GM19468 (cell line): ENCODE data around the gene SLC25A44.
"Not testable (repeated sequence)": the region's sequence is repeated elsewhere in the genome, so short reads cannot be mapped to it uniquely, and the experiment has no call there.

ENCODE experiments used
- ATAC-seq: cut with Tn5 transposase; IDR thresholded peaks from one replicate; pipeline ENCODE4 v1.9.1; 2021; ENCODE audit warnings: mild to moderate bottlenecking, moderate library complexity, moderate number of reproducible peaks; ENCODE audit not compliant: unreplicated experiment; ENCODE audit errors: extremely low read depth

Gene SLC25A44

DNA sequence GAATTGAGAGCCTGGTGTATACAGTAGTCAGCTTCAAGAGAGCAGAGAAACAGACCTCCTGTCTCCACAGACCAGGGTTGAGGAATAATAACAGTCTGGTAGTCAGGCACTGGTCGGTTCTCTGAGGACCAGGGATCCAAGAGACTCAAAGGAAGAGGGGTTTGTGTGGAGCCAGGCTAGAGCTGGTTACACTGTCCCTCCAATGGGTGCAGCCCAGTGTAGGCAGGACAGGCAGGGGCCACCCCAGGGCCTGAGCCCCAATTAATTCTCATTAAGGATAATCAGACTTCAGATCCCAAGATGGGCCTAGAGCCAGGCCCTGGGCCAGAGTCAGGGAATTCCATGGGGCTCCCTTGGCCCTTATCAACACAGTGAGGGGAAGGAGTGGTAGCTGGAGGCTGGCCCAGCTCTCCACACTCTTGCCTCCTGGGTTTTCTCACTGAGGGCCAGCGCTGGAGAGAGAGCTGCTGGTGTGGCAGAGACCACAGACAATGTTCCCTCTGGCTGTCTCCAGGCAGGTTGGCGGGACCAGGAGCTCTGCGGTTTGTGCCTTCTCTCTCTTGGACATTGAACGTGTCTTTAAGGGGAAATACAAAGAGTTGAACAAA, 31.4 kb upstream of the SLC25A44 start:
- ATAC-seq: no peak

DNA sequence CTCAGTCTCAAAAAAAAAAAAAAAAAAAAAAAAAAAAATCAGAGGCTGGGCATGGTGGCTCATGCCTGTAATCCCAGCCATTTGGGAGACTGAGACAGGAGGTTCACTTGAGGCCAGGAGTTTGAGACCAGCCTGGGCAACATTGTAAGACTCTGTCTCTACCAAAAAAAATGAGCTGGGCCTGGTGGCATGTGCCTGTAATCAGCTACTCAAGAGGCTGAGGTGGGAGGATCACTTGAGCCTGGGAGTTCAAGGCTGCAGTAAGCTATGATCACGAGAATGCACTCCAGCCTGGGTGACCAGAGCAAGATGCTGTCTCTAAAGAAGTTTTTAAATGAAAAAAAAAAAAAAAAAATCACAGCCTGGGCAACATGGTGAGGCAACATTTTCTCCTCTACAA, 30.2 kb upstream of the SLC25A44 start:
- no peak for ATAC-seq

DNA sequence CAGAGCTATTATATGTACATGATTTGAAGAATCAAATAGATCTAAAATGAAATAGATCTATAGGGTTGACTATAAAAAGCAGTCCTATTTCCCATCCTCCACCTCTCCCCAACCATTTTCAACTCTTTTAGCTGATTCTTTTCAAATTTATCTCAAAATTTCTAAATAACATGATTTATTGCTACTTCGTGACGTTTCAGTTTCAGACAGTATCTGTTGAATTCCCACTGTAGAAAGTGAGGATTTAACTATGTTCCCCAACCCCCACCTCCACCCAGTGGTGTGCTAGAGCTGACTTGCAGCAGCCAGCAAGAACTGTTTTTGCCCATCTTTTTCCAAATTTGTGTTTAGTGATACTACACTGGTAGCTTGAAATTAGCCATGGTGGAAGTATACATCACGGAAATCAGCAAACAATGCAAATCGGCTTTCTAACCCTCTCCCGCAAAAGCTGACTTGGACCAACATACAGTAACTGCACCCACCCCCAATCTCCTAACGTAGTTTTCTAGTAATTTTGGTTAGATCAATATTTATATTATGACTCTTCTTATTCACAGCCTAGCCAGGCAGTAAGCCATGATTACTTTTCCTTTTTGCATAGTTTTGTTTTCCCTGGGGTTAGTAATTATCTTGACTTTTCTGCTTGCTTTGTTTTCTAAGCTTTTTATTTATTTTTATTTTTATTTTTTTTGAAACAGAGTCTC, 29.6 kb upstream of the SLC25A44 start:
- no peak for ATAC-seq

DNA sequence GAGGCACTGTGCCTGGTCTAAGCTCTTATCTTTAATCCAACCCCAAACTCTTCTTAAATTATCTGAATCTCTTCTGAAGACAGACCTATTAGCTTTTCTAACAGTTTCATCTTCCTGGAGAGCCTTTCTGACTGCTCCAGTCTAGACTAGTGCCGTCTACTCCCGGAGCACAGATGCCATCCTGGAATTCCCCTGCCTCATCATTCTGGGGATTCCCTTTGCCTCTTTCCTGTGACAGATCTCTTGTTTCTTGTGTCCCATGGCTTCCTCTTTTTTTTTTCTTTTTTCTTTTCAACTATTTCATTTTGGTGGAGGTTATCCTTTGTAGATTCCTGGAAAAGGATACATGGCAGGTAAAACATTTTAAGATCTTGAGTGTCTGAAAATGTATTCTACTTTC, 28.8 kb upstream of the SLC25A44 start:
- no peak for ATAC-seq

DNA sequence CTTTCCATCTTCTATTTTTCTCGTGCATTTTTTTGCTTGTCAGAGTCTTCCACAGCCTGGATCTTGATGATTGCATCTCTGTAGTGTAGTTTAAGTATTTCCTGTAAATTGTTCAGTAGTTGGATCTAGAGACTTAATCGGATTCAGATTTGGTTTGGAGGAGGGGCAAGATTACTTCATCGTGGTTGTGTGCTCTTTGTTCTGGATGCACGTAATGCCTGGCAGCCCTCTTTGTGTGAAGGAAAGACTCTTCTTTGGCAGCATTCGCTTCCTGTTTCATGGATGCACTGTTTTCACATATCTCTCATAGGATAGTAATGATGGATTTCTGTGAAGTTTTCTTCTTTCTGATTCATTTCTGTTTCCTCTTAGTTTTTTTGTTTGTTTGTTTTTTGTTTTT, 26.4 kb upstream of the SLC25A44 start:
- no peak for ATAC-seq

DNA sequence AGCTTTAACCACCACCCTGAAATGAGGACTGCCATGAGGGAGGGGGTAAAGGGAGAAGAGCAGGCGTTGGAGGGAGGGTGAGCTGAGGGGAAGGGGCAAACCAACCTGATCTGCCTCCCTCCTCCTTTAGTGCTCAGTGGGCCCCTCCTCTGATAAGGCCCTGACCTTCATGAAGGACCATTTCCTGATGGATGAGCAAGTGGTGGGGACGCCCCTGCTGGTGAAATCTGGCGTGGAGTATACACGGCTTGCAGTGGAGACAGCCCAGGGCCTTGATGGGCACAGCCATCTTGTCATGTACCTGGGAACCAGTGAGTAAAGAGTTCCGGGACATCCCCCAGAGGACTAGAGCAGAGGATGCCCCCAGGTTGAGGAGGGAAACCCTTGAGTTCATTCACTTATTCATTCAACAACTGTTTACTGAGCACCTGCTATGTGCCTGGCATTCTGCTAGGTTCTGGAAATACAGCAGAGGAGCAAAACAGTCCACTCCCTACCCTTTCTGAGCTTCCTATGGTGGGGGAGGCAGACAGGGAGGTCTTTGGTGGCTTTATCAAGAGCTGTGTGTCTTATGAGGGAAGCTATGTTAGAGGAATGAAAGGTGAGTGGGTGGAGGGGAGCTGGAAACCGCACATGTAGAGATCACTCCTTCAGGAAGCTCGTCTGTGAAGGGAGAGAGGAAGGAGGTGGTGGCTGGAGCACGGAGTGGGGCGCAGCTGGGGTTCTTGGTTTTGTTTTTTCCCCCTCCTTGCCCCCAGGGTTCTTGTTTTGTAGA, 21.0 kb upstream of the SLC25A44 start:
- no peak for ATAC-seq

DNA sequence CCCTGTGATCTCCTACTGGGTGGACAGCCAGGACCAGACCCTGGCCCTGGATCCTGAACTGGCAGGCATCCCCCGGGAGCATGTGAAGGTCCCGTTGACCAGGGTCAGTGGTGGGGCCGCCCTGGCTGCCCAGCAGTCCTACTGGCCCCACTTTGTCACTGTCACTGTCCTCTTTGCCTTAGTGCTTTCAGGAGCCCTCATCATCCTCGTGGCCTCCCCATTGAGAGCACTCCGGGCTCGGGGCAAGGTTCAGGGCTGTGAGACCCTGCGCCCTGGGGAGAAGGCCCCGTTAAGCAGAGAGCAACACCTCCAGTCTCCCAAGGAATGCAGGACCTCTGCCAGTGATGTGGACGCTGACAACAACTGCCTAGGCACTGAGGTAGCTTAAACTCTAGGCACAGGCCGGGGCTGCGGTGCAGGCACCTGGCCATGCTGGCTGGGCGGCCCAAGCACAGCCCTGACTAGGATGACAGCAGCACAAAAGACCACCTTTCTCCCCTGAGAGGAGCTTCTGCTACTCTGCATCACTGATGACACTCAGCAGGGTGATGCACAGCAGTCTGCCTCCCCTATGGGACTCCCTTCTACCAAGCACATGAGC, 17.2 kb upstream of the SLC25A44 start:
- ATAC-seq: no peak

DNA sequence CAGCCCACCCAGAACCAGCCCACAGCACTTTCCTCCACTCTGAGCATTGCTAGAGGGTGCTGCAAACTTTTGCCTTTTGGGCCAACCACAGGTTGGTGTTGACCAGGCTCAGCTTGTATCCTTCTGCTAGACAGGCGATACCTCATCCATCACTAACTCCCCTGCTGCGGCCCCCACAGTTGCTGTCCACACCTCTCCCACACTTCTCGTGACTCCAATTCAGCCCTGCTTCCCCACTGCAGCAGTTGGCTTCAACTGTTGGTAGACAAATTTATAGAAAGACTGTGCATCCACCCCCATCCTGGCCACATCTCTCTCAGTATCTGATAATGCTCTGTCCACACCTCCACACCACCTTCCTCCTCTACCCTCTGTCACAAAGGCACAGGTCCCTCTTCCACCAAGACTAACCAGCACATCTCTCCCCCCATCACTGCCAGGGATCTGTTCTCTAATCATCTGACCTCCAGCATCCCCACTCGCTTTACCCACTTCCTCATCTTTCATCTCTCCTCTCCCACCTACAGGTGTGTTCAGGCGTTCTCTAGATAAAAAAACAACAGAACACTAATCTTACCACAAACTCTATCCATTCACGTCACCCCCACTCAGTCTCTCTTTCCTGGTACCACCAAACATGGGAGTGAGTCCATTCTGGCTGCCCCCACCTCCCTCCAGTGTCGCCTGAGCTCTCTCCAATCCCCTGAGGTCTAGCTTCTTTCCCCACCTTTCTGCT, 15.8 kb upstream of the SLC25A44 start:
- ATAC-seq: no peak

DNA sequence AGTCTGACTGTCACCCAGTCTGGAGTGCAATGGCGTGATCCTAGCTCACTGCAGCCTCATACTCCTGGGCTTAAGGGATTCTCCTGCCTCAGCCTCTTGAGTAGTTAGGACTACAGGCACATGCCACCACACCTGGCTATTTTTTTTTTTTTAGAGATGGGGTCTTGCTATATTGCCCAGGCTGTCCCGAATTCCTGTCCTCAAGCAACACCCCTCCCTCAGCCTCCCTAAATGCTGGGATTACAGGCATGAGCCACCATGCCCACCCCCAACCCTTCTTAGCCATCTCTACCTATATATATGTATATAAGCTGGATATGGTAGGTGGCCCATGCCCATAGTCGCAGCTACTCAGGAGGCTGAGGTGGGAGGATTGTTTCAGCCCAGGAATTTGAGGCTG, 13.4 kb upstream of the SLC25A44 start:
- no peak for ATAC-seq

DNA sequence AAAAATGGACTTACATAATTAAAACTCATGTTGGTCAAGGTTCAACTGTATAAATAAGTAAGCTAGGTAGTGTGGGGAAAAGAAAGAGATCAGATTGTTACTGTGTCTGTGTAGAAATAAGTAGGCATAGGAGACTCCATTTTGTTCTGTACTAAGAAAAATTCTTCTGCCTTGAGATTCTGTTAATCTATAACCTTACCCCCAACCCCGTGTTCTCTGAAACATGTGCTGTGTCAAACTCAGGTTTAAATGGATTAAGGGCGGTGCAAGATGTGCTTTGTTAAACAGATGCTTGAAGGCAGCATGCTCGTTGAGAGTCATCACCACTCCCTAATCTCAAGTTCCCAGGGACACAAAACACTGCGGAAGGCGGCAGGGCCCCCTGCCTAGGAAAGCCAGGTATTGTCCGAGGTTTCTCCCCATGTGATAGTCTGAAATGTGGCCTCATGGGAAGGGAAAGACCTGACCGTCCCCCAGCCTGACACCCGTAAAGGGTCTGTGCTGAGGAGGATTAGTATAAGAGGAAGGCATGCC, 12.4 kb upstream of the SLC25A44 start:
- not testable (repeated sequence) for ATAC-seq

DNA sequence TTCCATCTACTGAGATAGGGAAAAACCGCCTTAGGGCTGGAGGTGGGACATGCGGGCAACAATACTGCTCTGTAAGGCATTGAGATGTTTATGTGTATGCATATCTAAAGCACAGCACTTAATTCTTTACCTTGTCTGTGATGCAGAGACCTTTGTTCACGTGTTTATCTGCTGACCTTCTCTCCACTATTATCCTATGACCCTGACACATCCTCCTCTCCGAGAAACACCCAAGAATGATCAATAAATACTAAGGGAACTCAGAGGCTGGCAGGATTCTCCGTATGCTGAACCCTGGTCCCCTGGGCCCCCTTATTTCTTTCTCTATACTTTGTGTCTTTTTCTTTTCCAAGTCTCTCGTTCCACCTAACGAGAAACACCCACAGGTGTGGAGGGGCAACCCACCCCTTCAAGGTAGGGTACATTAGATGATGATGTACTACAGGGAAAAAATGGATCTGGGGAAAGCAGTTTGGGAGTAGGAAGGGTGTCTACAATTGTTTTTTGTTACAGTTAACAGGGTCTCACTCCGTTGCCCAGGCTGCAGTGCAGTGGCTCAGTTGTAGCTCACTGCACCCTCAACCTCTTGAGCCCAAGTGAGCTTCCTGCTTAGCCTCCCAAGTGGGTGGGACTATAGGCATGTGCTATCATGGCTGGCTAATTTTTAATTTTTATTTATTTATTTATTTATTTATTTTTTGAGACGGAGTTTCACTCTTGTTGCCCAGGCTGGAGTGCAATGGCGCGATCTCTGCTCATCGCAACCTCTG, 11.7 kb upstream of the SLC25A44 start:
- not testable (repeated sequence) for ATAC-seq

DNA sequence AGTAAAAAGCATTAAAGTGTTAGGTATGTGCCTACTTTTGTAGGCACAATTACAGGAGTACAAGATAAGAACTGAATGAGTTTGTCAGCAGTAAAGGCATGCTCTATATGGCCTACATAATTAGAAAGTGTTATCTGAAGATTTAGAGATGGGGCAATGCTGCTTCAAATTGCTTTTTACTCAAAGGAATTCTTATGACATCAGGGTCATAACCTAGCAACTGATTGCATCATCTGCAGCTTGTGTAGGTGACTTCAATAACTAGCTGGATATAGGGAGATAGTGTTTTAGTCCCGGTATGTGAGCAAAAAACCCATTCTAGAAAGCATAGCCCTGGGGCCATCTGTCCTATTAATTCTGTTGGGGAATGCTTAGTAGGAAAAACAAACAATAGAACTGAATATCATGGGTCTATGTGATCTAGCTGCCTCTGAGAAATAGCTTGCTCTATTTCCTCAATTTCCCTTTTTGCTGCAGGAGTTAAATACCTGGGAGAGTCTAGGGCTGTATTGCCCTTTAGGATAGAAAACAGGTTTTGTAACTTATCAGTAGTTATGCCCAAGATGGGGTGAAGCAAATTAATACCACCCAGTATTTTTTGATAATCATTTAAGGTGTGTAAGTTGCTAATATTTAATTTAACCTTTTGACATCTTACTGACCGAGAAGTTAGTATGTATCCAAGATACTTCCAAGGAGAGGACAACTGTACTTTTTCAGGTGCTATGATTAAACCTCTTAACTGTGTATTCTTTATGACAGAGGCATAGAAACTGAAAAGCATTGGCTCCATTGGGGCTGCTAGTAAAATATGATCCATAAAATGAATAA, 7.3 kb upstream of the SLC25A44 start:
- not testable (repeated sequence) for ATAC-seq

DNA sequence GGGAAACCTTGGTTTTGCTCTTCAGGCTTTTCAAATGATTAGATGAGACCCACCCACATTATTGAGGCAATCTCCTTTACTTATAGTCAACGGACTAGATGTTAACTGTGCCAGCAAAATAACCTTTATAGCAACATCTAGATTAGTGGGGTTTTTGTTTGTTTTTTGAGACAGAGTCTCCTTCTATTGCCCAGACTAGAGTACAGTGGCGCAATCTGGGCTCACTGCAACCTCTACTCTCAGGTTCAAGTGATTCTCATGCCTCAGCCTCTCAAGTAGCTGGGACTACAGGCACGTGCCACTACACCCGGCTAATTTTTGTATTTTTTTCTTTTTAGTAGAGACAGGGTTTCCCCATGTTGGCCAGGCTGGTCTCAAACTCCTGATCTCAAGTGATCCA, 3.6 kb upstream of the SLC25A44 start:
- not testable (repeated sequence) for ATAC-seq

DNA sequence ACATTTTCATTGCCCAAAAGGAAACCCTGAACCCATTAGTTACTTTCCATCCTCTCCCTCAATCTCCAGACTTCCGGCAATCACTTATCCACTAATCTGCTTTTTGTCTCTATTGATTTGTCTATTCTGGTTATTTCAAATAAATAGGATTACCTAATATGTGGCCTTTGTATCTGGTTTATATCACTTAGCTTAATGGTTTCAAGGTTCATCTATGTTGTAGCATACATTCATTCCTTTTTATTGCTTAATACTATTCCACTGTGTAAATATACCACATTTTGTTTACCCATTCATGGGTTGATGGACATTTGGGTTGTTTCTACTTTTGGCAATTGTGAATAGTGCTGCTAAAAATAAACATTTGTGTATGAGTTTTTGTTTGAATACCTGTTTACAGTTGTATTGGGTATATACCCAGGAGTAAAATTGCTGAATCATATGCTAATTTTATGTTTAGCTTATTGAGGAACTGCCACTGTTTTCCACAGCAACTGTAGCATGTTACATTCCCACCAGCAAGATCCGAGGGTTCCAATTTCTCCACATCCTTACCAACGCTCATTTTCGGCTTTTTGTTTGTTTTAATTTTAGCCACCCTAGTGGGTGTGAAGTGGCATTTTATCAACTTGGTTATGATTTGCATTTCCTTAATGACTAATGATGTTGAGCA, 2.5 kb upstream of the SLC25A44 start:
- no peak for ATAC-seq

DNA sequence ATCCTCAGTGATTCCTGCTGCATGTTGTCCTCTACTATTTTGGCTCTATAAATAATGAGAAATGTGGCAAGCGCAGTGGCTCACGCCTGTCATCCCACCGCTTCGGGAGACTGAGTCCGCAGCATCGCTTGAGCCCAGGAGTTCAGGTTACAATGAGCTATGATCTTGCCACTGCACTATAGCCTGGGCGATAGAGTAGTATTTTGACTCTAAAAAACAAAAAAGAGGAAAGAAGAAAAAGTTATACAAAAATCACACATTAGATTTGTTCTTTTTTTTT, 756 bp upstream of the SLC25A44 start:
- no peak for ATAC-seq

DNA sequence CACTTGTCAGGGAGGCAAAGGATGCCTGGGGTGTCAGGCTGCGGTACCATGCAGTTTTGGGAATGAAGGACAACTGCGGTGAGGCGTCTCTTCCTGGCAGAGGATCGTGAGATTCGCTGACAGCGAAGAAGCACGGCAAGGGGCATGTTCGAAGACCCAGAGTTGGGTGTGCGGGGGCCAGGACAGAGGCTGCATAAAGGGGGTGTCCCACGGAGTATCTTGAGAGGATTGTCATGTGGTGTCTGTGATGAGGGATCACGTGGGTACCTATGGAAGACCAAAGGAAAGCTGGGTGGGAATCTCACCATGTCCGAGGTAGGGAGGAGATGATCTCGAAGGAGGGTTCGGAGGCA, 372 bp downstream of the SLC25A44 start:
- no peak for ATAC-seq

DNA sequence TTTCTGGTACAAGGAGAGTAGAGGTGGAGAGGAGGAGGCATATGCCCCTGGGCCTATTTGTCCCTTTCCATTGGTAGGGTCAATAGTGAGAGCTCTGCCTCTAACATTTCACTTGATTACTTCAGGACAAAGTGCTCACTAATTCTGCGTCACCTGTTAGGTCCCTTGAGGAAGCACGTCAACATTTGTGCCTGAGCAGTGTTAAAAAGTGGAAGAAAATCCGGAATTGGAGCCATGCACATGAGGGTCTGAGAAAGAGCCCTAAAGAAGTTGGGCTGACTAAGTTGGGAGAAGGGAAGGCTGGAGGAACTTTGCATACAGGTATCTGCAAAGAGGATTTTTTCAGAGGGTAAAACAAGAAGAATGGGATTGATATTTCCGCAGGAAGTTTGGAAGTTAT, 1.9 kb downstream of the SLC25A44 start:
- no peak for ATAC-seq

DNA sequence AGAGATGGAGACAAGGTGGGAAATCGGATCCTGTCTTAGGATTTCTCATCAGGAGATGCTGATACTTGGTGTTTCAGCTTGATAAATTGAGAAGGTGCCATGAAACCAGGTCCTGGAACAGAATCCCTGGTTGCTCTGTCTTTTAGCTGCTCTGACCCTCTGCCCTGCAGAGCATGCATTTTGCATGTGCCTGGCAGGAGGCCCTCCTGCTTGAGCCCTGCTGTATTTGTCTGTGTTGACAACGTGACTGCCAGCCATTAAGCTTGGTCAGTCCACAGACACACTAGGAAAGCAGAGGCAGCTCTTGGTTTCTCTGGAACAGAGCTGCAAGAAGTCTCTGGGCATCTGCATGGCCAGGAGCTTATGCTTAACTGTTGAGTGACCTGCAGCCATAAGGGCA, 2.5 kb downstream of the SLC25A44 start:
- ATAC-seq: no peak
